Right cardiac atrium (tissue), 5 donors: Measurements from ENCODE around the gene FANCC. TPM values are rescaled to one million over a fixed set of nuclear protein-coding genes. Genes with fewer than 3 reads are reported as not detected.

Experiments used
- ATAC-seq, 2 donors: fragments of 200-7000 bp; cut with Tn5 transposase; one replicate each; pipeline versions ENCODE4 v1.8.0 to v1.9.1; 2020; ENCODE audit warnings: moderate library complexity in 2 of 2, mild to moderate bottlenecking in 1 of 2
- DNase-seq, 3 donors: peaks; one replicate each; pipeline ENCODE4 v3.0.0-alpha.2; 2020
- H3K27ac ChIP-seq: one replicate; pipeline ENCODE4 v1.5.1; 2013; ENCODE audit warnings: mild to moderate bottlenecking, low read length, control low read depth, moderate library complexity
- H3K27me3 ChIP-seq: one replicate; pipeline ENCODE4 v1.6.1; 2013; ENCODE audit not compliant: control insufficient read depth, insufficient read depth
- H3K4me1 ChIP-seq: one replicate; pipeline ENCODE4 v1.6.1; 2013; ENCODE audit warnings: low read length; ENCODE audit not compliant: control insufficient read depth, insufficient read depth
- H3K4me3 ChIP-seq: one replicate; pipeline ENCODE4 v1.5.1; 2013; ENCODE audit warnings: low read length, control low read depth
- H3K9me3 ChIP-seq: one replicate; pipeline ENCODE4 v1.6.1; 2013; ENCODE audit warnings: low read length; ENCODE audit not compliant: control insufficient read depth
- WGBS: extraction: QIAGEN DNeasy Blood & Tissue Kit; methylation state at CpG from one replicate; pipeline ENCODE4 v1.1.7; 2013; 5-methylcytosine and 5-hydroxymethylcytosine counted together
- intact Hi-C, 4 donors: fragments of 100-400 bp; cut with DNase I; formaldehyde crosslinking; loops; one replicate each; pipeline versions ENCODE4 v1.11.0 to v1.14.0; 2022 to 2023
- polyA plus RNA-seq: library from polyadenylated mRNA; stranded (reverse); fragments of 200-250 nt; gene quantifications from one replicate; pipeline ENCODE4 v1.2.3, GENCODE V29; 2013
- total RNA-seq, 4 donors: library from RNA; stranded (reverse); fragmentation: NEBNext Ultra II Directional; extraction: Animal tissue kit (Norgen Biotek cat#: 25700); gene quantifications; one replicate each; pipeline ENCODE4 v1.2.1, GENCODE V29; 2021
- donor health status: healthy with polysubstance abuse.
- donor health status: DM: no; HTN: yes; CAD: no.
- donor health status: DM: no; HTN: no; CAD: no.
- donor health status: DM: no; HTN: yes; CAD: no; lungs with severe emphysema.
- donor health status: DM: yes; HTN: yes; CAD: no.

FANCC gene
- total and polyA plus RNA-seq, 5 donors = 3.2 to 6.6 (median 4.3) TPM

DNA sequence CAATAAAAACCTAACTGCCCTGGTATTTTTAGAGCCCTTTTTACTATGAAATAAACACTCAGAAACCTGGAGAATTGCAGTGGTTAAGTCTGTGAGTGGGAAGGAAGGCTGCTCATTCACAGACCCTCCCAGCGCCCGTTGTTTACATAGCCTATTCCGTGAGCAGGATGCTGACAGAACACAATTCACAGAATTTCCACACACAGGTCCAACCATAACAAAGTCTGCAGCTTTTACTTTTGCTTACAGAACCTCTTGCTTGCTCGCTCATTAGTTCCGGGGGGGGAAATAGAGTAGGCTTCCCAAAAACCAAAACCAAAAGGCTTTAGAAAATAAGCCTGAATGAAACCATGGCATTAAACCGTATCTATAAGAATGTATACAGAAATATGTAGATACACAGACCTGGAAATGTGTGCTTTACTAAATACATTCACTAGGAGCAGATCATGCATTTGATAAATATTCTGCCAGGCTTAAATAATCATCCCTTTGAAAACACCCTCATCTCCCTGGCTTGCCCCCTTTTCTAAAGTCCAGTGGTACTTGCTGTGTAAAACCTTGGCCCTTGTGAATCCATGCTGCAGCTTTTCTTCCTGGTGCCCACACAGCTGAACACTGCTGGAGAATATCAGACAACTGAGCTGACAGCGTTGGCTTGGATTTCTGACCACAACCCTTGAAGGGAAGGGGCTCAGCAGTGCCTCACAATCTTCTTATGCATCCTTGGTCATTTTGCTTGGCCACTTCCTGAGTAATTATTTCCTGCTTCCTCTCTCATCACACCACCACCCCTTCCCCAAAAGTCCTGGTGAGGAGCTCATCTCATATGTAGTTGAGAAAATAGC is 128.0 kb downstream of the FANCC start:
- WGBS = 23% methylated on average over 7 of the region's 7 CpGs
- intact Hi-C loops = no loop called here
- Histone ChIP-seq H3K4me1 (peaks cover 6% of the 10 kb centered on the region), H3K4me3 (no peak overlapping the region), H3K9me3 (no peaks in the 10 kb centered on the region), H3K27me3 (no peaks in the 10 kb centered on the region), H3K27ac (peak overlapping the region; percentile 72)
- DNase-seq (peak in 2 of 3 donors; percentile 59 to 74), ATAC-seq (peak; percentile 90 to 96)

DNA sequence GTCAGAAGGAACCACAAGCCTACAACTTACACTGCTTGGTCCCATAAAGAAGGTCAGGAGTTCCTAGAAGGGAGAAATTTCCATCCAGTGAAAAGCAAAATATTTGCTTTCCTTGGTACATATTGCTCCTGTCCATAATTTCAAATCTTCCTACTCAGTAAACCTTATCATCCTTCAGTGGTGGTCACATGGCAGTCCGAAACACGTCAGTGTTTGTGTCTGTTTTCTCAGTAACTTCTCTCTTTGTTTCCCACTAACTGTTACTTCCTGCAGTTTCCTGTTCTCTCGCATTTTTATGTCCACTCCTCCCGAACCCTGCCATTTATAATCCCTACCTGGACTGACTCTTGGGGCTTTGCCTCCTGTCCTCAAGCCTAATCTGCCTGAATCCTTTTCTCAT is 129.1 kb downstream of the FANCC start:
- H3K27me3 ChIP-seq = no peaks in the 10 kb centered on the region
- peak overlapping the region; percentile 56 for H3K27ac ChIP-seq
- intact Hi-C loops = no loop called here
- no peaks in the 10 kb centered on the region for H3K9me3 ChIP-seq
- no peak for DNase-seq
- H3K4me3 ChIP-seq = no peak overlapping the region
- peak; percentile 40 to 77 for ATAC-seq
- 27% methylated on average over 4 of the region's 4 CpGs for WGBS
- peaks cover 6% of the 10 kb centered on the region for H3K4me1 ChIP-seq

DNA sequence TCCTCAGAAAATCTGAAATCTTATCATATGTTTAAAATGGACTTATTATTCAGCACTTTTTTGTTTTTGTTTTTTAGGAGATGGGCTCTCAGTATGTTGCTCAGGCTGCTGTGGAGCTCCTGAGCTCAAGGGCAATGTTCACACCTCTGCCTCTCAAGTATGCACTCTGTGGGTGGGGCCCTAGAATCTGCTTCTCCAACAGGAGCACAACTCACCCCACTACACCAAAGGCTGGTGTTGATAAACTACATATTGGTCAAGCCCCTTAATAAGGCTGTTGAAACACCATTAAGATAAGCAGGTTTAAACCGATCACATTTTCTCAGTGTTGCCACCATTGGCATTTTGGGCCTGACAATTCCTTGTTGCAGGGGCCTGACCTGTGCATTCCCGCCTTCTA is 131.6 kb downstream of the FANCC start:
- DNase-seq (no peak), ATAC-seq (no peak)
- Histone ChIP-seq H3K9me3 (no peaks in the 10 kb centered on the region), H3K27me3 (no peaks in the 10 kb centered on the region), H3K4me3 (no peak overlapping the region), H3K4me1 (peaks cover 6% of the 10 kb centered on the region), H3K27ac (no peak overlapping the region)
- WGBS = 96% methylated on average over 2 of the region's 2 CpGs
- intact Hi-C loops = no loop called here

DNA sequence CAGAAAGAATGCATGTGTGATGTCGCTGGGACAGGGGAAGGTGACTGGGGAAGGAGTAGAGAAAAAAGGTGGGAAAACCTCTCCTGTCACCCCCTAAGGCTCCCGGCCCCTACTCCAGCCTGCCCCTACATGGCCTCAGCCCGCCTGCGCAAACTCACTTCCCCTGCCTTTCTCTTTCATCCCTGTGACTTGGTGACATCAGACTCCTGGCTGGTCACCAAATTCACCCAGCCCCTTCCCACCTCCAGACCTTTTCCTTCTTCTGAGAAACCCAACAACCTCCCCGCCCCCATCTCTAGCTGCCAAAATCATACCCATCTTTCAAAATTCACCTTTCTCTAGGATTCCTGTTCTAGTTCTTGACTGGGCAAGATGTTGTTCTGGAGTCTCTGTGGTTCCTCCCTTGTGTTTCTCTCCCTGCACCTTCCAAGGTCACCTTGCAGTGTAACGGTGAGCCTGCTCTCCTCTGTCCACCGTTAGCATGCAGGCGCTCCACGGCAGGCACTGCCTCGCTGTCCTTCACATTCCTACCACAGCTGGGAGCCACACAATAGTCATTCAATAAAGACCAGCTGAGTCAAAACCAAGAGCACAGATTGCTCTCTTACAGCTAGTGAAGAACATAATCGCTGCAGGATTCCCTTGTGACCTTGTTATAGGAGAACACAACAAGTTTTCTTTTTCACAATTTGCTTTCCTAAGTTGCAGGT is 134.5 kb downstream of the FANCC start:
- 78% methylated on average over 11 of the region's 11 CpGs for WGBS
- Histone ChIP-seq H3K4me1 (no peaks in the 10 kb centered on the region), H3K27ac (no peak overlapping the region), H3K9me3 (no peaks in the 10 kb centered on the region), H3K4me3 (no peak overlapping the region), H3K27me3 (no peaks in the 10 kb centered on the region)
- no peak for DNase-seq
- ATAC-seq = no peak
- intact Hi-C loops = no loop called here

DNA sequence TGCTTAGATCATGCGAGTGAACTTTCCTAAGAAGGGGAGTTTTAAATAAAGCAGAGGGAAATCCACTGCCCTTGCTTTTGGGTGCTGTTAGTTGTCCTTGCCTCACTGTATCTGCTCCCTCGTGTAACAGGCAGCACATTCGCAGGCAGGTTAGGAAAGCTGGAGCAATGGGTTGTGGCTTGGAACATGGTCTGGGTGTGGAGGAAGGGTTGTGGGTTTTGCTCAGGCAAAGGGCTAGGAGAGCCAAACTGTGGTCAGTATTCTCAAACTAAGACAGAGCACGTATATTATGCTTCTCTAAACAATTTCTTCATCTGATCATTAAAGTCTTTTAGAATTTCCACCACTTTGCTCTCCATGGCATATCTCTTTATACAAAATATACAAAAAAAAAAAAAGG is 135.7 kb downstream of the FANCC start:
- no peak overlapping the region for H3K4me3 ChIP-seq
- no peak for ATAC-seq
- no peak for DNase-seq
- H3K27me3 ChIP-seq = no peaks in the 10 kb centered on the region
- intact Hi-C loops = no loop called here
- H3K9me3 ChIP-seq = no peaks in the 10 kb centered on the region
- 94% methylated on average over 4 of the region's 4 CpGs for WGBS
- no peaks in the 10 kb centered on the region for H3K4me1 ChIP-seq
- H3K27ac ChIP-seq = no peak overlapping the region

DNA sequence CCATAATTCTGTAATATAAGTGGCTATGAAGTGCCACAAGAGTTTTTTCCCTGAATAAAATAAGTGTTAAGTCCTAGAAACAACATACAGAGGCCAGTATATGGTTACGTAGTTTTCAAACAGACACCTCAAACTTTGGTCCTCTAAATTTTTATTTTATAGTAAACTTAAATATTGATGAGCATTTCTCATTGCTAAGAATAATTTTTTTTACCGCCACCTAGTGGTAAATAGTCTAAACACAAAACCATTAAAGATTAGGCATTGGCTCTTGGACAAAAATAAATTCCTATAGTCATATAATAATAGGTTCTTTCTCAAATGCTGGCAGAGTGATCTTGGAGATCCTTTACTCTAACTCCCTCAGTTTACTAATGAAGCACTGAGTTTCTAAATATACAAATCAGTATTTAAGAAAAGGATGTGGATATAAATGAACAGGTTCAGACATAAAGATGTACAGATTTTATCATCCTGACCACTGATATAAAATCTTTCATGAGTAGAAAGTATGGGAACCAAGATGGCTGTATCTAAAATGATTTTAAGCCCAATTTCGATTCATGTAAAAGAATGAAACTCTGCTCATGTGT is 136.2 kb downstream of the FANCC start:
- Histone ChIP-seq H3K4me1 (no peaks in the 10 kb centered on the region), H3K9me3 (no peaks in the 10 kb centered on the region), H3K27ac (no peak overlapping the region), H3K4me3 (no peak overlapping the region), H3K27me3 (no peaks in the 10 kb centered on the region)
- ATAC-seq (no peak), DNase-seq (no peak)
- intact Hi-C loops = no loop called here
- 80% methylated on average over 3 of the region's 3 CpGs for WGBS

DNA sequence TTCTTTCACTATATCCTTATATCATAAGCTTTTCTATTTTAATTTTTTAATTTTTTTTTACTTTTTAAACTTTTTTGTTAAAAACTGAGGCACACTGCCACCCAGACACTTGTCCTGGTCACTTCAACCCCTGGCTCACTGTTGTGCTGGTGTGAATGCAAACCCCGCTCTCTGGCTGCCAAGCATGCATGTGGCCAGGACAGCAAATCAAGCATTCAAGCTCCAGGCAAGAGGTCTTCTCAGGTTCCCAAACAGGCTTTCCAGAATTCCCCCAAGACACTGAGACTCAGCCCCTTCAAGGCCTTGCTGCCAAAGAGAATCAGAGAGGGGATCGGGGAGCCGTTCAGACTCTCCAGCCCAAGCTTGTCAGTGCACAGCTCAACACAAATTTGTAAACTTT is 139.9 kb downstream of the FANCC start:
- Histone ChIP-seq H3K27me3 (no peaks in the 10 kb centered on the region), H3K9me3 (no peaks in the 10 kb centered on the region), H3K4me1 (no peaks in the 10 kb centered on the region), H3K27ac (no peak overlapping the region), H3K4me3 (no peak overlapping the region)
- DNase-seq (no peak), ATAC-seq (no peak)
- WGBS = 67% methylated on average over 3 of the region's 3 CpGs
- intact Hi-C loops = no loop called here

DNA sequence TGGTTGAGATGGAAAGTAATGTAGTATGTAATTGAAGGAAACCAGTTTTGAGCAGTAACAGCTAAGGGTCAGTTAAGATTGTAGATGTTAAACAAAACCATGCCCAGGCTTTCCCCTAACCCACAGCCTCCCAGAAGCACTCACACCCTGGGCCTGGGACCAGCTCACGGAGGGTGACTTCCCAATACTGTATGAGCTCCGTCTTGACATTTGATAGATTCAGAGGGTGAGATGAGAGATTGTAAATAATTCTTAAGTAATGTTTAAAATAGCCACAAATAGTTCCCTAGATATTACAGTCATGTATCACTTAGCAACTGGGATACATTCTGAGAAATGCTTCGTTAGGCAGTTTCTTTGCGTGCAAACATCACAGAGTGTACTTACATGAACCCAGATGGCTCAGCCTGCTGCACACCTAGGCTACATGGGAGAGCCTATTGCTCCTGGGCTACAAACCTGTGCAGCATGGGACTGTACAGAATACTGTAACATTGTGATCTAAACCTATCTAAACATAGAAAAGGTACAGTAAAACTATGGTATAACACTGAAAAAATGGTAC is 140.7 kb downstream of the FANCC start:
- Histone ChIP-seq H3K27me3 (no peaks in the 10 kb centered on the region), H3K4me3 (no peak overlapping the region), H3K9me3 (no peaks in the 10 kb centered on the region), H3K4me1 (no peaks in the 10 kb centered on the region), H3K27ac (no peak overlapping the region)
- intact Hi-C loops = no loop called here
- ATAC-seq (no peak), DNase-seq (no peak)
- WGBS = 96% methylated on average over 4 of the region's 4 CpGs

DNA sequence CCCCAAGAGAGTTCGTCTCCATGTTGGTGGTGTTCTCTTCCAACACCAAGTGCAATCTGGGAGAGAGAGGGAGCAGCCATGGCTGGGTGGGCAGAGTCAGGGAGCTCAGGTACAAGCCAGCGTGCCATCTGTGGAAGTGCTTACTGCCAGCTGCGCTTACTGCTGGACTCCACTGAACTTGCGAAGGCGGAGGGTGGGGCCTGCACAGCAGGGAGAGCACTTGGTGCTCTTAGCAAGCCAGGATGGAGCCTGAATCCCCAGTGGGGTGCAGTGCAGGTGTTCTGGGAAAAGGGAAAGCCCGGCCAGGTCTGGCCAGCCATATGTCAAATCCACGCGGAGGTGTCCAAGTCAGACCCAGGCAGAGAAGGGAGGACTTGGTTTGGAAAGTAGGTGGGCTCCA is 142.0 kb downstream of the FANCC start:
- DNase-seq (no peak), ATAC-seq (no peak)
- Histone ChIP-seq H3K4me3 (no peak overlapping the region), H3K4me1 (no peaks in the 10 kb centered on the region), H3K27ac (no peak overlapping the region), H3K27me3 (no peaks in the 10 kb centered on the region), H3K9me3 (no peaks in the 10 kb centered on the region)
- 97% methylated on average over 8 of the region's 8 CpGs for WGBS
- intact Hi-C loops = no loop called here

DNA sequence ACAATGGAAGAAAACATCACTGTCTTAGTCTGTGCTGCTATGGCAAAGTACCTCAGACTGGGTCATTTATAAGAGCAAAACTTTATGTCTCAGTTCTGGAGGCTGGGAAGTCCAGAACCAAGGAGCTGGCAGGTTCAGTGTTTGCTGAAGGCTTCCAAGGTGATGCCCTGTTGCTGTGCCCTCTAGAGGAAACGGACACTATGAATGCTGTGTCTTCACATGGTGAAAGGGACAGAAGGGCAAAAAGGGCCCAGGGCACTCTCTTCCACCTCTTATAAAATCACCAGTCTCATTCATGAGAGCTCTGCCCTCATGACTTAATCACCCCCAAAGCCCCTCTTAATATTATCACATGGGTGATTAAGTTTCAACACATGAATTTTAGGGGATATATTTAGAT is 143.5 kb downstream of the FANCC start:
- H3K4me1 ChIP-seq = no peaks in the 10 kb centered on the region
- ATAC-seq (no peak), DNase-seq (no peak)
- H3K9me3 ChIP-seq = no peaks in the 10 kb centered on the region
- no peak overlapping the region for H3K27ac ChIP-seq
- WGBS = 53% methylated on average over 1 of the region's 1 CpG
- no peak overlapping the region for H3K4me3 ChIP-seq
- intact Hi-C loops = no loop called here
- H3K27me3 ChIP-seq = no peaks in the 10 kb centered on the region

DNA sequence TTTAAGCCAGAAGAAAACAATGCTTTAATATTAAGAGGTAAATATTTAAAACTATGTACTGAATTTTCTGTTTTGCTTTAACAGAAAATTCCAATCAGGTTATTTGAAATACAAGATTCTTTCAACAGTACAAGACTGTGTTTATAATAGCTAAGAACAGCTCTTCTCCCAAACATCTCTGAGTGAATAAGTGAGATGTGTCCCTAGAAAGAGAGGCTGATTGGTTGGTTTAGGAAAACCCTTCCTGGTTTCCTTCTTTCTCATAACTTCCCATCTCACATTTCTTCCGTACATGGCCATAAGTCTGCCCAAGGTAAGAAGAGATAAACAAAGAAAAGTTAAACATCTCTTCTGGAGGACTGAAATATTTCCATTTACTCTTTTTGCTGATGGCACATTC is 145.9 kb downstream of the FANCC start:
- ATAC-seq (no peak), DNase-seq (no peak)
- intact Hi-C loops = no loop called here
- Histone ChIP-seq H3K4me3 (no peak overlapping the region), H3K27ac (no peak overlapping the region), H3K9me3 (no peaks in the 10 kb centered on the region), H3K4me1 (no peaks in the 10 kb centered on the region), H3K27me3 (no peaks in the 10 kb centered on the region)
- whole genome bisulfite sequencing = 75% methylated on average over 1 of the region's 1 CpG
